ENCODE measurements around the gene DRG1.
"Not testable (repeated sequence)": the region's sequence is repeated elsewhere in the genome, so short reads cannot be mapped to it uniquely, and the experiment has no call there.

DRG1 gene

DNA sequence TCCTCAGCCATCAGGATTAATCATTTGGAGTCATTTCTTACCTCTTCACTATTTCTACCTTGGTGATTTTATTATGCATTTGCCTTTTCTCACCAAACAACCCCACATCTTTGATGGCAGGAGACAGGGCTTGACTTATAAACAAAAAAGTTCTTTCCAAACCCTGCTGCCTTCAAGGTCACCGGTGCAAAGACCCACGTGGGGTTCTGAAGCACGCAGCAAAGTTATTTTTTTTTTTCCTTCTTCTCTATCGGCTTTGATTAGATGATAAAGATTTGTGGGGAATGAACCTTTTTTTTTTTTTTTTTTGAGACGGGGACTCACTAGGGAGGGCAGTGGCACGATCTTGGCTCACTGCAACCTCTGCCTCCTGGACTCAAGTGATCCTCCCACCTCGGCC is 44.1 kb downstream of the DRG1 start:
- no peak for DNase-seq

- DNase-seq = no peak
Measured at GRCh38 chr22:31445642-31446041, 46.2 kb downstream of the DRG1 start.

GRCh38 chr22:31446208-31446607 is 46.8 kb downstream of the DRG1 start:
- DNase-seq = no peak

DNA sequence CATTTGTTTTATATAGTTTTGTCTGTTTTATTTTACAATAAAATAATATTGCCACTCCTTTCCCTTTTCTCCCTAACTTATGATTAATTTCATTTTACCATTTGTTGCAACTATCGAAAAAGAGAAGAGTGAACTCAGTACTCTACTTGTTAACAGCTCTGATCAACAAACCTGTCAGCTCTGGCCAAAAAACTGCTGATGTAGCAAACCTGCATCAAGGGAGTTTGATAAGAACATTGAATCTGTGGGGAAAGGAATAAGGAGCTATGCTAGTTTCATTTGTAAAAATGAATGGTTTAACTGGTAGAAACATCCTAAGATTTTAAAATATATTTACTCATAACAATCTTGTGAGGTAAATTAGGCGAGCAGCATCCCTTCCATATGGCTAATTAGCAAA is 47.4 kb downstream of the DRG1 start:
- no peak for DNase-seq

DNA sequence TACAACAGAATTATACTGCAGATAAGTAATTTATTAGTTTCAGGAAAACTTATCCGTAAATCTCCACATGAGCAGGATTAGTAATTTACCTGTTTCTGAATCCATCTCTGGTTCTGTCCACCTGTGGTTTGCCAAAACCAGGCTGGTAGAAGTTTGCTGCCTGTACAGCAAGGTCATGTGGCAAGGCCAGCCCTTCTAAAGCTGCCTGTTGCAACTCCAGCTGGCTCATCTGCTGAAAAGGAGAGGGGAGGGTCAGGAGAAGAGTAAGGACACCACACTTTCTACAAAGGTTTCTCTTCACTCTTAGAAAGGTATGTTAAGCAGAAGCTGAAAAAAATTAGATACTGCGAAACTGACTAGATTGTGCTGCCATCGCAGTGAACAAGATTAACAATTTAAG is 47.9 kb downstream of the DRG1 start:
- DNase-seq = no peak

- DNase-seq = no peak
Measured at GRCh38 chr22:31448382-31448781, 49.0 kb downstream of the DRG1 start.

DNA sequence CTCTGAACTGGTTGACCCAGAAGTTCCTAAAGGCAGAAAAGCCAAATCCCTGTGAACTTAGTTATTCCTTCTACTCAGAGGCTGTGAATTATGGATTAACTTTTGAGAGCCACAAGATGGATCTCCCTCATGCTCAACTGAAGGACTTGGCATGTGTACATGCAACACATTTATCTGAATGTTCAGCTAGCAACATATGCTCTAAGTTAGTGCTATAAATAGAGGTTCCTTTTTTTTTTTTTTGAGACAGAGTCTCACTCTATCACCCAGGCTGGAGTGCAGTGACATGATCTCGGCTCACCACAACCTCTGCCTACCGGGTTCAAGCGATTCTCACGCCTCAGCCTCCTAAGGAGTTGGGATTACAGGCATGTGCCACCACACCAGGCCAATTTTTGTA is 50.1 kb downstream of the DRG1 start:
- DNase-seq = no peak

- peak; percentile 21 to 29 for DNase-seq
Measured at GRCh38 chr22:31451709-31452571, 52.5 kb downstream of the DRG1 start.

GRCh38 chr22:31461699-31462098 is 62.3 kb downstream of the DRG1 start:
- no peak for DNase-seq

DNA sequence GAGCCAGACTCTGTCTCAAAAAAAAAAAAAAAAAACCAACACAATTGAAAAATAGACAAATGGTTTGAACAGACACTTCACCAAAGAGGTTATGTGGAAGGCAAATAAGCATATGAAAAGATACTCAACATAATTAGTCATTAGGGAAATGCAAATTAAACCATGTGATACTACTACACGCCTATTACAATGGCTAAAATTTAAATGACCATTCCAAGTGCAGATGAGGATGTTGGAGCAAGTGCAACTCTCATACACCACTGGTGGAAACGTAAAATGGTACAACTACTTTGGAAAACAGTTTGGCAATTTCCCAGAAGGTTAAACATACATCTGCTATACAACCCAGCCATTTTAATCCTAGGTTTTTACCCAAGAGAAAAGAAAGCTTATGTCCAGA is 65.9 kb downstream of the DRG1 start:
- no peak for DNase-seq

DNA sequence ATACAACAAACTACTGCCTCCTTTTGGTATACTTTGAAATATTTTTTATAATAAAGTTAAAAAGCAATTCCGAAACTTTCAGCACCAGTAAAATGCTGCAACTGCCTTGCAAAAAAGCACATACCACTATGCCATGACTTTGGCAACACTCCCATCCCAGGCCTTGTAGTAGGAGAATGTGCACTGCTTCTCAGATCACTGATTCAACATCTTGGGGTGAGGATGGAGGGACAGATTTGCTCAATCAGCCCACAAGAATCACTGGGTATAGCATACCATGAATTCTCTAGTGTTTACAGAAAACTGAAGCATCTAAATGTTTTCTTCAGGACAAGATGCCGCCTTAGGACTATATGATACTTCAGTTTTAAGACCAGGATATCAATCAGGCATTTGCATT is 75.3 kb downstream of the DRG1 start:
- no peak for DNase-seq

DNA sequence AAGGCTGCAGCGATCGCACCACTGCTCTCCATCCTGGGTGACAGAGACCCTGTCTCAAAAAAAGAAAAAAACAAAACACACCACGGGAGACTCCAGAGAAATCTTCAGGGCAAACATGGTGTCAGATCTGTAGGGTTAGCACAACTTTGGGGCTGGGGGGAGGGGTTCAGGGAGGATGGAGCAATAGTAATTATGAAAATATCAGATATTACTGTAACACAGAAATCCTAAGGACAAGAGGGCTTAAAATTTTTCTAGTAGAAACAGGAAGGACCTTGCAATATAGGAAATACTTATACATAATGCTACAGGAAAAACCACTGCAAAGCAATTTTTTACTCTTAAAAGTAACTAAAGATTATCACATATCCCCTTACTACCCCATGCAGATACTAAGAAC is 76.4 kb downstream of the DRG1 start:
- no peak for DNase-seq

GRCh38 chr22:31477329-31477728 is 77.9 kb downstream of the DRG1 start:
- DNase-seq = no peak

DNA sequence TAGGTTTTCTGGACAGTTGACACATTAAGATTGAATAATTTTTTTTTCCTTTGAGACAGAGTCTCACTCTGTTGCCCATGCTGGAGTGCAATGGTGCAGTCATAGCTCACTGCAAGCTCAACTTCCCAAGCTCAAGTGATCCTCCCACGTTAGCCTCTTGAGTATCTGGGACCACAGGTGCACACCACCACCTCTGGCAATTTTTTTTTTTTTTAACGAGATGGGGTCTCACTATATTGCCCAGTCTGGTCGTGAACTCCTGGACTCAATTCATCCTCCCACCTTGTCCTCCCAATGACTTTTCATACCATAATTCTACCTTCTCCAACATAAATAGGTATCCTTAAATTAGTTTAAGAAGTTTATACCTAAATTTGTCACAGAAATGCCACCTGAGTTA is 81.7 kb downstream of the DRG1 start:
- no peak for DNase-seq

- not testable (repeated sequence) for DNase-seq
Measured at GRCh38 chr22:31482470-31482869, 83.1 kb downstream of the DRG1 start.
